ENCODE measurements around the gene TBCD. TPM values are rescaled to one million over a fixed set of nuclear protein-coding genes. Genes with fewer than 3 reads are reported as not detected.

TBCD gene
- total RNA-seq, 2 donors from 2014 or later, result 55.0 to 55.5 TPM

DNA sequence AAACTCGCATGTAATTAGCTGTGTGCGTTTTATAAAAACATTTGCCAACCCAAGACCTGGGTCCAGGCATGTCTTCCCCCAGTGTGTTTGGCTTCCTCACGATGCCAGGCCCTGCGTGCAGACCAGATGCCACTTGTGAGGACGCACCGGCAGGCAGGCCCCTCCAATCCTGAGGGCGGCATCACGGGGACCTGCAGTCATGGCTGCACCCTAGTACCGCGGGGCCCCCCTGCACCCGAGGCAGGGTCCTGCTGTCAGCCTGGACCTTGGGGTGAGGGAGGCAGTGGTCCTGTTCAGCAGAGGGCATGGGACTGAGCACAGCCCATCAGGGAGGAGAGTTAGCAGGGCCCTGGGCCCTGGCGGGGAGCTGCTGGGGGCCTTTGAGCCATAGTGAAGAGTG is 143.2 kb downstream of the TBCD start:
- no peak for ATAC-seq (ENCODE audit: insufficient number of reproducible peaks, low FRiP score, low read depth)

DNA sequence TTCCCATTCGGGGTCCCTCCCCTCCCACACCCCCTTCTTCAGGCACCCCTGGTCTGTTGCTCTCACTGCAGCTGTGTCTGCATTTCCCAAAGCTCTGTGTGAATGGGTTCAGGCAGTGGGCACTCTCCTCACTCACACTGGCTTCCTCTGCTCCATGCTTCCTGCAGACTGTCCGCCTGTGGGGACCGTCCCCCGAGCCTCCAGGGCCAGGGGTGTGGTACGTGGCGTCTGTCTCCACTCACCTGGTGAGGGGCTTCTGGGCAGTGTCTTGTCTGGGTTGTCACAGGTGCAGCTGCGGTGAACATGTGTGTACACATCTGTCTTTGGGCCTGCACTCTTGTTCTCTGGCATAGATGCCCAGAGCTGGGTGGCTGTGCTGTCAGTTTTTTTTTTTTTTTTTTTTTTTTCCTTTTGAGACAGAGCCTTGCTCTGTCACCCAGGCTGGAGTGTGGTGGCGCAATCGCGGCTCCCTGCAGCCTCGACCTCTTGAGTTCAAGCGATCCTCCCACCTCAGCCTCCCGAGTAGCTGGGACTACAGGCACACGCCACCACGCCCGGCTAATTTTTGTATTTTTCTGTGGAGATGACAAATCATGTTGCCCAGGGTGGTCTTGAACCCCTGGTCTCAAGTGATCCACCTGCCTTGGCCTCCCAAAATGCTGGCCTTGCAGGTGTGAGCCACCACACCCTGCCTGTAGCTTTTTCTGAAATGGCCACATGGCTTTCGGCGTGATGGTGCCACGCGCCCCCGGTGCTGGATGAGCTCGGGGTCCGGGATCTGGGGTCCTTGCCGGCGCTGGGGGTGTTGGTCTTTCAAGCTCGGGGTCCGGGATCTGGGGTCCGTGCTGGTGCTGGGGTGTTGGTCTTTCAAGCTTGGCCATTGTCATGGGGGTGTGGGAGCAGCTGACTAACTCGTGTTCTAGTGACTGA is 144.5 kb downstream of the TBCD start:
- H3K36me3 ChIP-seq, result no peaks in the 10 kb centered on the region
- no peak for DNase-seq (ENCODE audit: low spot score)
- no peaks in the 10 kb centered on the region for H3K27me3 ChIP-seq (replicated peaks; ENCODE audit: insufficient read depth)
- TF ChIP-seq, protein P1, sequence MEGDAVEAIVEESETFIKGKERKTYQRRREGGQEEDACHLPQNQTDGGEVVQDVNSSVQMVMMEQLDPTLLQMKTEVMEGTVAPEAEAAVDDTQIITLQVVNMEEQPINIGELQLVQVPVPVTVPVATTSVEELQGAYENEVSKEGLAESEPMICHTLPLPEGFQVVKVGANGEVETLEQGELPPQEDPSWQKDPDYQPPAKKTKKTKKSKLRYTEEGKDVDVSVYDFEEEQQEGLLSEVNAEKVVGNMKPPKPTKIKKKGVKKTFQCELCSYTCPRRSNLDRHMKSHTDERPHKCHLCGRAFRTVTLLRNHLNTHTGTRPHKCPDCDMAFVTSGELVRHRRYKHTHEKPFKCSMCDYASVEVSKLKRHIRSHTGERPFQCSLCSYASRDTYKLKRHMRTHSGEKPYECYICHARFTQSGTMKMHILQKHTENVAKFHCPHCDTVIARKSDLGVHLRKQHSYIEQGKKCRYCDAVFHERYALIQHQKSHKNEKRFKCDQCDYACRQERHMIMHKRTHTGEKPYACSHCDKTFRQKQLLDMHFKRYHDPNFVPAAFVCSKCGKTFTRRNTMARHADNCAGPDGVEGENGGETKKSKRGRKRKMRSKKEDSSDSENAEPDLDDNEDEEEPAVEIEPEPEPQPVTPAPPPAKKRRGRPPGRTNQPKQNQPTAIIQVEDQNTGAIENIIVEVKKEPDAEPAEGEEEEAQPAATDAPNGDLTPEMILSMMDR (IDR thresholded peaks at IDR 0.05), result no peak
- H3K4me3 ChIP-seq, result no peak overlapping the region
- peaks cover 0 to 9% of the 10 kb centered on the region in 2 donors for H3K4me1 ChIP-seq (ENCODE audit: control insufficient read depth in 1 of 2, low read depth in 2 of 2)
- H3K27ac ChIP-seq, result no peak overlapping the region
- H3K9me3 ChIP-seq, result no peaks in the 10 kb centered on the region
- ATAC-seq (ENCODE audit: insufficient number of reproducible peaks, low FRiP score, low read depth), result no peak

More for the DNA sequence above, 143.2 kb downstream of the TBCD start:
- Histone ChIP-seq H3K27me3 (replicated peaks; ENCODE audit: insufficient read depth) (no peaks in the 10 kb centered on the region), H3K36me3 (no peaks in the 10 kb centered on the region), H3K4me1 (ENCODE audit: control insufficient read depth in 1 of 2, low read depth in 2 of 2) (no peaks in the 10 kb centered on the region), H3K4me3 (no peak overlapping the region), H3K27ac (no peak overlapping the region), H3K9me3 (no peaks in the 10 kb centered on the region)
- TF ChIP-seq, protein P1 (IDR thresholded peaks at IDR 0.05), result no peak
- no peak for DNase-seq (ENCODE audit: low spot score)

DNA sequence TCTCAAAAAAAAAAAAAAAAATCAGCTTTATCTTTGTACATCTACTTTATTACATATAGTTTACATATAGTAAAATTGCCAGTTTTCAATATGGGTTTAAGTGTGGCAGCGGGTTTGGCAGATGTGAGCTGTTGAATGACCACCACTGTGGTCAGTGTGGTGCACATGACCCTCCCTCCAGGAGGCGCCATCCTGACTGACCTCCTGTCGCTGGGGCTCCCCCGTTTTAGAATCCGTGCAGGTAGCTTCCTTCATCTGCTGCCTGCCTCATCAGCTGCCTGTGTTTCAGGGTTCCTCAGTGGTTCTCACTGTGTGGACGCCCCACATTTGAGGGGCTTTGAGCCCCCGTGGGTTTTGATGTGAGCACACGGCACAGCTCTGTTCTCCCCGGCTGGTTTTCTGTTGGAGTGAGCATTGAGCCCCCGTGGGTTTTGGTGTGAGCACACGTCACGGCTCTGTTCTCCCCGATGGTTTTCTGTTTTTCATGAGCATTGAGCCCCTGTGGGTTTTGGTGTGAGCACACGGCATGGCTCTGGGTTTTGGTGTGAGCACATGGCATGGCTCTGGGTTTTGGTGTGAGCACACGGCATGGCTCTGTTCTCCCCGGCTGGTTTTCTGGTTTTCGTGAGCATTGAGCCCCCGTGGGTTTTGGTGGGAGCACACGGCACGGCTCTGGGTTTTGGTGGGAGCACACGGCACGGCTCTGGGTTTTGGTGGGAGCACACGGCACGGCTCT is 145.8 kb downstream of the TBCD start:
- TF ChIP-seq, protein P1 (IDR thresholded peaks at IDR 0.05), result no peak
- Histone ChIP-seq H3K9me3 (no peaks in the 10 kb centered on the region), H3K27me3 (replicated peaks; ENCODE audit: insufficient read depth) (no peaks in the 10 kb centered on the region), H3K4me3 (no peak overlapping the region), H3K36me3 (no peaks in the 10 kb centered on the region), H3K4me1 (ENCODE audit: control insufficient read depth in 1 of 2, low read depth in 2 of 2) (peaks cover 0 to 10% of the 10 kb centered on the region in 2 donors), H3K27ac (no peak overlapping the region)
- no peak for ATAC-seq (ENCODE audit: insufficient number of reproducible peaks, low FRiP score, low read depth)
- DNase-seq (ENCODE audit: low spot score), result no peak

DNA sequence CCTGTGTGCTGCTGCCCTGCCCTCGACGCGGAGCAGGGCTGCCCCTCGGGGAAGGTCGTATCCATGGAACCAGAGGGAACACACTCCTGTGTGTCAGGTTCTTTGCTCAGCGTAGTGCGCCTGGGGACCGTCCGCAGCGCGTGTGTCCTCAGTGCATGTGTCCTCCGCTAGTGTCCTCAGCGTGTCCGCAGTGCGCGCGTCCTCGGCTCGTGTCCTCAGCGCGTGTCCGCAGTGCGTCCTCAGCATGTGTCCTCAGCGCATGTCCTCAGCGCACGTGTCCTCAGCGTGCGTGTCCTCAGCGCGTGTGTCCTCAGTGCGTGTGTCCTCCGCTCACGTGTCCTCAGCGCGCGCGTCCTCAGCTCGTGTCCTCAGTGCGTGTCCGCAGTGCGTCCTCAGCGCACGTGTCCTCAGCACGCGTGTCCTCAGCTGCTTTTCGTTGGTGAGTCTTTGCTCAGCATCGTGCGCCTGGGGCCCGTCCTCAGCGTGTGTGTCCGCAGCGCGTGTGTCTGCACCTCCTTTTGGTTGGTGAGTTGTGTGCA is 147.2 kb downstream of the TBCD start:
- TF ChIP-seq, protein P1 (IDR thresholded peaks at IDR 0.05), result no peak
- DNase-seq (ENCODE audit: low spot score) (no peak), ATAC-seq (ENCODE audit: insufficient number of reproducible peaks, low FRiP score, low read depth) (no peak)
- Histone ChIP-seq H3K27me3 (replicated peaks; ENCODE audit: insufficient read depth) (no peaks in the 10 kb centered on the region), H3K36me3 (peaks cover 6% of the 10 kb centered on the region), H3K4me3 (no peak overlapping the region), H3K27ac (no peak overlapping the region), H3K9me3 (no peaks in the 10 kb centered on the region), H3K4me1 (ENCODE audit: control insufficient read depth in 1 of 2, low read depth in 2 of 2) (peaks cover 0 to 10% of the 10 kb centered on the region in 2 donors)

DNA sequence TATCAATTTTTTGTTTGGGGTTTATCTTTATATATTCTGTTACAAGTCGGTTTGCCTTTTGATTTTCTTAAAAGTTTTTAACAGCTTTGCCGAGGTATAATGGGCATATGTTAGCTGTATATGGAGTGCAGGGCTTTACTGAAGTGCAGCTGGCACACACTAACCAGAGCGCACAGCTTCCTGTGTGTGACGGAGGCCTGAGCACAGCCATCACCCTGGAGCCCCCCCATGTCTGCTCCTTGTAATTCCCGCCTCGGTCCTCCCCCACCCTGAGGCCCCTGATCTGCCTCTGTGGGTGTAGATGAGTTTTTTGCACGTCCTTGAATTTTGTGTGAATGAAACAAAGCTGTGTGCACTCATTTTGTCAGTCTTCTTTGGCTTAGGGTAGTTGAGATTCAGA is 148.1 kb downstream of the TBCD start:
- TF ChIP-seq, protein P1 (IDR thresholded peaks at IDR 0.05), result no peak
- ATAC-seq (ENCODE audit: insufficient number of reproducible peaks, low FRiP score, low read depth), result no peak
- Histone ChIP-seq H3K27me3 (replicated peaks; ENCODE audit: insufficient read depth) (no peaks in the 10 kb centered on the region), H3K4me3 (no peak overlapping the region), H3K27ac (peak overlapping the region; percentile 6 to 53), H3K36me3 (peaks cover 6% of the 10 kb centered on the region), H3K4me1 (ENCODE audit: control insufficient read depth in 1 of 2, low read depth in 2 of 2) (peaks cover 0 to 10% of the 10 kb centered on the region in 2 donors), H3K9me3 (no peaks in the 10 kb centered on the region)
- no peak for DNase-seq (ENCODE audit: low spot score)
